ENCODE measurements around the gene CCL25.

DNA sequence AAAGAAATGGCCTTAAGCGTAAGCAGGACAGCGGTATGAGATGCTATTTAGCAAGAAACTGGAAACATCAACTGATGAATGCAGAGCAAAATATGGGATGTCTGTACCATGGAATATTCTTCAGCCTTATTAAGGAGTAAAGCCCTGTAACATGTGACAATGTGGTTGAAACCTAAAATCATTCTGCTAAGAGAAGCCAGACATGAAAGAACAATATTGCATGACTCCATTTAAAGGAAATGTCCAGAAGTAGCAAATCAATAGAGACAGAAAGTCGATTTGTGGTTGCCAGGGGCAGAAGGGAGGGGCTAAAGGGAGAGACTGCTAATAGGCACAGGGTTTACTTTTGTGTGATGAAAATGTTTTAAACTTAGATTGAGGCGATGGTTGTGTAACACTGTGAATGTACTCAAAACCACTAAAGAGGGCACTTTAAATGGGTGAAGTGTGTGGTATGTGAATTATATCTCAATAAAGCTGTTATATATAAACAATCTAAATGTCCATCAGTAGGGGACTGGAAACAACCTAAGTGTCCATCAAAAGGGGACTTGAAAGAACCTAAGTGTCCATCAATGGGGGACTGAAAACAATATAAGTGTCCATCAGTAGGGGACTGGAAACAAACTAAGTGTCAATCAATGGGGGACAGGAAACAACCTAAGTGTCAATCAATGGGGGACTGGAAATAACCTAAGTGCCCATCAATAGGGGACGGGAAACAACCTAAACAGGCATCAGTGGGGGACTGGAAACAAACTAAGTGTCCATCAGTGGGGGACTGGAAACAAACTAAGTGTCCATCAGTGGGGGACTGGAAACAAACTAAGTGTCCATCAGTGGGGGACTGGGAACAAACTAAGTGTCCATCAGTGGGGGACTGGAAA, 45.4 kb downstream of the CCL25 start:
- no peak for TF ChIP-seq CTCF (IDR thresholded peaks at IDR 0.05)
- TF ChIP-seq POLR2AphosphoS5 (IDR thresholded peaks at IDR 0.05): no peak
